Keratinocyte (primary cell): ENCODE data around the gene SCML2. TPM values are rescaled to one million over a fixed set of nuclear protein-coding genes. Genes with fewer than 3 reads are reported as not detected.
"Not testable (repeated sequence)": the region's sequence is repeated elsewhere in the genome, so short reads cannot be mapped to it uniquely, and the experiment has no call there.

Experiments
- DNase-seq: peaks from one replicate; pipeline ENCODE4 v3.0.0-alpha.2; 2011; ENCODE audit warnings: low read depth, missing footprints, low spot score
- FAIRE-seq: peaks from 2 replicates; lab custom pipeline; 2011; peaks lifted over from hg19 to GRCh38; lab: Jason Lieb, UNC
- H2AFZ ChIP-seq: 2 replicates; pipeline ENCODE4 v1.6.0; 2012; ENCODE audit warnings: low read length, control low read depth, inconsistent platforms; ENCODE audit not compliant: control insufficient read depth
- H3K27ac ChIP-seq: 2 replicates; pipeline ENCODE4 v1.5.1; 2011; ENCODE audit warnings: low read length; ENCODE audit not compliant: control insufficient read depth, insufficient read depth
- H3K27me3 ChIP-seq: 3 replicates; pipeline ENCODE4 v1.6.0; 2011; ENCODE audit warnings: low read length; ENCODE audit not compliant: control insufficient read depth, insufficient read depth; ENCODE audit errors: extremely low read depth
- H3K36me3 ChIP-seq, 2 experiments: 2 replicates in 1 of 2; 3 replicates in 1 of 2; pipeline ENCODE4 v1.5.1; 2011; ENCODE audit warnings: low read length in 2 of 2, mild to moderate bottlenecking in 1 of 2; ENCODE audit not compliant: control insufficient read depth in 2 of 2, insufficient read depth in 2 of 2; ENCODE audit errors: extremely low read depth in 1 of 2
- H3K4me1 ChIP-seq: 3 replicates; pipeline ENCODE4 v1.5.1; 2011; ENCODE audit warnings: low read length; ENCODE audit not compliant: control insufficient read depth, insufficient read depth; ENCODE audit errors: extremely low read depth
- H3K4me2 ChIP-seq: 3 replicates; pipeline ENCODE4 v1.6.0; 2011; ENCODE audit warnings: low read depth, low read length; ENCODE audit not compliant: control insufficient read depth, insufficient read depth; ENCODE audit errors: extremely low read depth
- H3K4me3 ChIP-seq, 3 experiments: fragments of 200-600 bp in 1 of 3; sonication (generic) in 1 of 3; 2 replicates in 2 of 3; 3 replicates in 1 of 3; pipeline ENCODE4 v1.5.1; 2011 to 2016; ENCODE audit warnings: low read length in 3 of 3, mild to moderate bottlenecking in 3 of 3, control low read depth in 2 of 3, inconsistent platforms in 1 of 3, low read depth in 1 of 3, mixed read lengths in 1 of 3, mixed run types in 1 of 3, moderate library complexity in 1 of 3; ENCODE audit not compliant: control insufficient read depth in 2 of 3, insufficient read depth in 2 of 3; ENCODE audit errors: extremely low read depth in 1 of 3
- H3K79me2 ChIP-seq: 2 replicates; pipeline ENCODE4 v1.6.0; 2012; ENCODE audit warnings: low read length; ENCODE audit not compliant: control insufficient read depth, insufficient read depth
- H3K9ac ChIP-seq: 3 replicates; pipeline ENCODE4 v1.6.0; 2011; ENCODE audit warnings: low read length; ENCODE audit not compliant: control insufficient read depth, insufficient read depth; ENCODE audit errors: extremely low read depth
- H3K9me1 ChIP-seq: 3 replicates; pipeline ENCODE4 v1.6.0; 2011; ENCODE audit warnings: low read length; ENCODE audit not compliant: control insufficient read depth, insufficient read depth; ENCODE audit errors: extremely low read depth
- H3K9me3 ChIP-seq: 2 replicates; pipeline ENCODE4 v1.5.1; 2012; ENCODE audit warnings: low read depth, low read length; ENCODE audit not compliant: control insufficient read depth
- H4K20me1 ChIP-seq: 3 replicates; pipeline ENCODE4 v1.6.0; 2011; ENCODE audit warnings: low read length; ENCODE audit not compliant: control insufficient read depth, insufficient read depth; ENCODE audit errors: extremely low read depth
- CTCF ChIP-seq, 3 experiments: IDR thresholded peaks in 1 of 3; conservative IDR thresholded peaks in 1 of 3; optimal IDR thresholded peaks in 1 of 3; 2 replicates in 2 of 3; 3 replicates in 1 of 3; pipeline versions ENCODE3 to v1.5.1; 2011; ENCODE audit warnings: low read length in 3 of 3, mild to moderate bottlenecking in 3 of 3, moderate library complexity in 2 of 3, control low read depth in 1 of 3, inconsistent platforms in 1 of 3; ENCODE audit not compliant: insufficient read depth in 2 of 3; ENCODE audit errors: extremely low read depth in 1 of 3
- EZH2 ChIP-seq: IDR thresholded peaks from one replicate; pipeline ENCODE4 v1.6.1; 2012; ENCODE audit warnings: inconsistent platforms, mild to moderate bottlenecking, low read length, moderate library complexity
- dilution Hi-C: fragments of 300-500 bp; cut with MboI; formaldehyde crosslinking; loops from one replicate; pipeline ENCODE4 v1.7.0; 2020; ENCODE audit warnings: low sequenced_read_pairs; ENCODE audit not compliant: extremely low pct_ligation_motif_present
- polyA plus RNA-seq, 5 experiments: library from polyadenylated mRNA; depleted of rRNA in 3 of 5; stranded (reverse) in 3 of 5; stranded (forward) in 1 of 5; unstranded in 1 of 5; fragments of >200 nt; gene quantifications; 1 replicate in 1 of 5; 2 replicates in 3 of 5; 3 replicates in 1 of 5; pipeline versions ENCODE4 v1.2.1 to v1.2.3, GENCODE V29; 2011 to 2012; ENCODE audit warnings: missing spikeins in 2 of 5, low read depth in 1 of 5, low replicate concordance in 1 of 5

Gene SCML2
- polyA plus RNA-seq, 1 donor (not counting 4 experiments of a cell fraction or from before 2014, with no cell fraction given) = 0.64 TPM

- no peaks in the 10 kb centered on the region for H3K9me1 ChIP-seq
- no peak overlapping the region for H3K4me3 ChIP-seq
- FAIRE-seq = no peak
- no peaks in the 10 kb centered on the region for H3K36me3 ChIP-seq
- H3K27ac ChIP-seq = no peak overlapping the region
- no peaks in the 10 kb centered on the region for H4K20me1 ChIP-seq
- H3K4me2 ChIP-seq = no peak overlapping the region
- no peaks in the 10 kb centered on the region for H3K9me3 ChIP-seq
- H3K9ac ChIP-seq = no peak overlapping the region
- no peaks in the 10 kb centered on the region for H3K27me3 ChIP-seq
- no peak overlapping the region for H2AFZ ChIP-seq
- TF ChIP-seq EZH2 (no peak), CTCF (optimal IDR thresholded peaks at IDR 0.05 in 1 of 3, IDR thresholded peaks at IDR 0.05 in 1 of 3, conservative IDR thresholded peaks at IDR 0.05 in 1 of 3; ENCODE audit: extremely low read depth in 1 of 3, insufficient read depth in 2 of 3, low read length in 3 of 3) (no peak)
- dilution Hi-C loops = no loop called here
- no peaks in the 10 kb centered on the region for H3K4me1 ChIP-seq
- no peak for DNase-seq
- H3K79me2 ChIP-seq = no peaks in the 10 kb centered on the region
Measured at GRCh38 chrX:18389966-18390365, 35.5 kb upstream of the SCML2 start.

GRCh38 chrX:18377796-18378195 is 23.3 kb upstream of the SCML2 start:
- Histone ChIP-seq H3K79me2 (no peaks in the 10 kb centered on the region), H3K9me3 (no peaks in the 10 kb centered on the region), H4K20me1 (no peaks in the 10 kb centered on the region), H3K4me2 (no peak overlapping the region), H2AFZ (no peak overlapping the region), H3K27ac (no peak overlapping the region), H3K27me3 (no peaks in the 10 kb centered on the region), H3K9ac (no peak overlapping the region), H3K36me3 (no peaks in the 10 kb centered on the region), H3K9me1 (no peaks in the 10 kb centered on the region), H3K4me3 (no peak overlapping the region), H3K4me1 (no peaks in the 10 kb centered on the region)
- dilution Hi-C loops = no loop called here
- TF ChIP-seq EZH2 (no peak), CTCF (optimal IDR thresholded peaks at IDR 0.05 in 1 of 3, IDR thresholded peaks at IDR 0.05 in 1 of 3, conservative IDR thresholded peaks at IDR 0.05 in 1 of 3; ENCODE audit: extremely low read depth in 1 of 3, insufficient read depth in 2 of 3, low read length in 3 of 3) (peak; percentile 38 to 59 (median 57))
- FAIRE-seq (no peak), DNase-seq (no peak)

GRCh38 chrX:18375131-18375805 is 20.8 kb upstream of the SCML2 start:
- H3K9me3 ChIP-seq, H3K9ac ChIP-seq, H3K27ac ChIP-seq, H3K36me3 ChIP-seq, H3K4me3 ChIP-seq, dilution Hi-C loops, H3K4me2 ChIP-seq, DNase-seq, FAIRE-seq, H3K79me2 ChIP-seq, H3K9me1 ChIP-seq, H4K20me1 ChIP-seq, H3K4me1 ChIP-seq, H3K27me3 ChIP-seq, H2AFZ ChIP-seq: not testable (repeated sequence)

GRCh38 chrX:18369096-18369495 is 14.6 kb upstream of the SCML2 start:
- DNase-seq, H2AFZ ChIP-seq, H3K36me3 ChIP-seq, H3K9me3 ChIP-seq, H3K27me3 ChIP-seq, H3K4me1 ChIP-seq, H3K27ac ChIP-seq, H3K9me1 ChIP-seq, H3K4me3 ChIP-seq, FAIRE-seq, H3K79me2 ChIP-seq, H3K9ac ChIP-seq, dilution Hi-C loops, H3K4me2 ChIP-seq, H4K20me1 ChIP-seq: not testable (repeated sequence)
